HepG2 (cell line): ENCODE measurements around the gene PAFAH1B1. TPM values are rescaled to one million over a fixed set of nuclear protein-coding genes. Genes with fewer than 3 reads are reported as not detected.

Source experiments
- ATAC-seq: fragments of 200-7000 bp; cut with Tn5 transposase; 3 replicates; pipeline ENCODE4 v1.9.1; 2020; ENCODE audit warnings: mild to moderate bottlenecking, moderate library complexity
- BruUV-seq: library from RNA; stranded (reverse); fragments of 400-500 nt; replicated peaks from 2 replicates; lab custom pipeline; 2021; lab: Mats Ljungman, UMichigan
- CTCF ChIA-PET: fragments of 300-600 bp; formaldehyde crosslinking; extraction: SDS; loops from one replicate; lab custom pipeline; 2021; ENCODE audit warnings: low total read pairs, inconsistent platforms, low intra/inter-chr PET ratio; lab: Yijun Ruan, JAX
- POLR2A ChIA-PET: fragments of 350-600 bp; sonication (Branson Sonifier 250); formaldehyde crosslinking; loops from one replicate; lab custom pipeline; 2020; ENCODE audit warnings: antibody characterized with exemption, inconsistent platforms; lab: Yijun Ruan, JAX
- DNase-seq: peaks from one replicate; pipeline ENCODE4 v3.0.0-alpha.2; 2015; ENCODE audit warnings: low spot score
- FAIRE-seq: peaks from 3 replicates; lab custom pipeline; 2011; peaks lifted over from hg19 to GRCh38; lab: Jason Lieb, UNC
- H2AFZ ChIP-seq: one replicate; pipeline ENCODE4 v1.6.1; 2011; ENCODE audit warnings: low read length, inconsistent platforms
- H3K27ac ChIP-seq: fragments of 300-600 bp; 3 replicates; pipeline ENCODE4 v1.8.0; 2011; ENCODE audit warnings: mixed run types, mild to moderate bottlenecking, mixed read lengths, low read length, inconsistent platforms; ENCODE audit not compliant: insufficient read depth; ENCODE audit errors: extremely low read length
- H3K27me3 ChIP-seq, 2 experiments: fragments of 200-600 bp in 1 of 2; 2 replicates in 1 of 2; 3 replicates in 1 of 2; pipeline versions ENCODE4 v1.6.0 to v1.8.0; 2011; ENCODE audit warnings: low read length in 2 of 2, mild to moderate bottlenecking in 2 of 2, moderate library complexity in 2 of 2, inconsistent platforms in 1 of 2; ENCODE audit not compliant: insufficient read depth in 2 of 2, control insufficient read depth in 1 of 2
- H3K36me3 ChIP-seq, 2 experiments: fragments of 200-600 bp in 1 of 2; replicated peaks in 1 of 2; 2 replicates in 1 of 2; 3 replicates in 1 of 2; pipeline versions ENCODE4 v1.5.1 to v1.8.0; 2011; ENCODE audit warnings: low read length in 2 of 2, inconsistent platforms in 1 of 2; ENCODE audit not compliant: insufficient read depth in 2 of 2, control insufficient read depth in 1 of 2
- H3K4me1 ChIP-seq: 2 replicates; pipeline ENCODE4 v1.5.1; 2012; ENCODE audit warnings: low read length, inconsistent platforms; ENCODE audit not compliant: insufficient read depth
- H3K4me2 ChIP-seq: 2 replicates; pipeline ENCODE4 v1.6.0; 2011; ENCODE audit warnings: low read depth, low read length, inconsistent platforms
- H3K4me3 ChIP-seq, 3 experiments: fragments of 200-600 bp in 1 of 3; sonication (generic), shearing (Covaris generic) in 1 of 3; replicated peaks in 1 of 3; 2 replicates each; pipeline ENCODE4 v1.5.1; 2011 to 2016; ENCODE audit warnings: low read length in 3 of 3, inconsistent platforms in 2 of 3, low read depth in 2 of 3, mild to moderate bottlenecking in 2 of 3, control low read depth in 1 of 3, mixed read lengths in 1 of 3; ENCODE audit not compliant: insufficient read depth in 1 of 3
- H3K79me2 ChIP-seq: one replicate; pipeline ENCODE4 v1.6.1; 2011; ENCODE audit warnings: low read length, inconsistent platforms; ENCODE audit not compliant: insufficient read depth
- H3K9ac ChIP-seq: 2 replicates; pipeline ENCODE4 v1.6.0; 2011; ENCODE audit warnings: mild to moderate bottlenecking, low read depth, low read length, inconsistent platforms; ENCODE audit not compliant: insufficient read depth
- H3K9me3 ChIP-seq: 2 replicates; pipeline ENCODE4 v1.5.1; 2012; ENCODE audit warnings: mild to moderate bottlenecking, low read length
- H4K20me1 ChIP-seq: 2 replicates; pipeline ENCODE4 v1.6.0; 2011; ENCODE audit warnings: inconsistent platforms, mild to moderate bottlenecking, low read length, moderate library complexity; ENCODE audit not compliant: insufficient read depth
- ADNP ChIP-seq: sonication (generic); formaldehyde crosslinking; IDR thresholded peaks from 2 replicates; pipeline ENCODE4 v1.4.0; 2020; ENCODE audit warnings: missing genetic modification reagents
- ARID3A ChIP-seq: IDR thresholded peaks from 2 replicates; pipeline ENCODE4 v1.6.1; 2012; ENCODE audit warnings: low read depth, low read length, improper control_type of control experiment
- ATF7-NPFF ChIP-seq: sonication (generic); formaldehyde crosslinking; IDR thresholded peaks from 2 replicates; pipeline ENCODE4 v1.8.1; 2023; ENCODE audit warnings: mild to moderate bottlenecking, low read depth, missing genetic modification reagents, moderate library complexity
- CC2D1A ChIP-seq: sonication (generic); formaldehyde crosslinking; IDR thresholded peaks from 2 replicates; pipeline ENCODE4 v1.8.1; 2023; ENCODE audit warnings: mild to moderate bottlenecking, missing genetic modification reagents
- CEBPZ ChIP-seq: IDR thresholded peaks from 2 replicates; pipeline ENCODE4 v1.6.1; 2012; ENCODE audit warnings: low read length, improper control_type of control experiment
- EP300 ChIP-seq, 3 experiments: sonication (generic) in 1 of 3; formaldehyde crosslinking in 1 of 3; IDR thresholded peaks; 2 replicates each; pipeline versions ENCODE4 v1.5.1 to v1.6.1; 2011 to 2020; ENCODE audit warnings: low read depth in 2 of 3, low read length in 2 of 3, borderline replicate concordance in 1 of 3, improper control_type of control experiment in 1 of 3, mild to moderate bottlenecking in 1 of 3, missing genetic modification reagents in 1 of 3, moderate library complexity in 1 of 3
- GFI1 ChIP-seq: sonication (generic); formaldehyde crosslinking; IDR thresholded peaks from 2 replicates; pipeline ENCODE4 v1.5.0; 2020; ENCODE audit warnings: missing genetic modification reagents, mild to moderate bottlenecking, borderline replicate concordance
- MIXL1 ChIP-seq: IDR thresholded peaks from 2 replicates; pipeline ENCODE4 v1.6.1; 2016
- NCOR1 ChIP-seq: fragments of 200-600 bp; sonication (generic); IDR thresholded peaks from 2 replicates; pipeline ENCODE4 v1.7.0; 2017; ENCODE audit warnings: antibody characterized with exemption, low read length, borderline replicate concordance
- PHF21A ChIP-seq: sonication (generic); formaldehyde crosslinking; IDR thresholded peaks from 2 replicates; pipeline ENCODE4 v1.5.0; 2020; ENCODE audit warnings: mild to moderate bottlenecking, missing genetic modification reagents
- PHF8 ChIP-seq: sonication (generic); formaldehyde crosslinking; IDR thresholded peaks from 2 replicates; pipeline ENCODE4 v1.5.0; 2020; ENCODE audit warnings: missing genetic modification reagents
- ZIK1 ChIP-seq: sonication (generic); formaldehyde crosslinking; IDR thresholded peaks from 2 replicates; pipeline ENCODE4 v1.5.0; 2020; ENCODE audit warnings: mild to moderate bottlenecking, low read depth, missing genetic modification reagents, borderline replicate concordance
- ZNF143 ChIP-seq: sonication (generic); formaldehyde crosslinking; IDR thresholded peaks from 2 replicates; pipeline ENCODE4 v1.4.0; 2020; ENCODE audit warnings: missing genetic modification reagents
- WGBS: methylation state at CpG from one replicate; pipeline ENCODE4 v1.1.6; 2017; ENCODE audit warnings: low lambda C conversion rate; 5-methylcytosine and 5-hydroxymethylcytosine counted together
- in situ Hi-C: cut with HindIII; loops from 2 replicates; pipeline ENCODE4 v1.10.0; 2017; ENCODE audit warnings: low pct_unique_long_range_greater_than_20kb; ENCODE audit not compliant: extremely low pct_ligation_motif_present
- intact Hi-C: fragments of 100-400 bp; cut with micrococcal nuclease; formaldehyde crosslinking; loops from one replicate; pipeline ENCODE4 v1.10.0; 2022; ENCODE audit not compliant: unreplicated experiment
- polyA plus RNA-seq, 8 experiments: library from polyadenylated mRNA; depleted of rRNA in 3 of 8; stranded (reverse) in 7 of 8; unstranded in 1 of 8; fragments of >200 nt; fragmentation: Illumina TruSeq in 4 of 8; extraction: Trizol in 4 of 8; gene quantifications; 2 replicates each; pipeline versions ENCODE4 v1.2.1 to v1.2.3, GENCODE V29; 2011 to 2016; ENCODE audit warnings: low read depth in 4 of 8, missing spikeins in 1 of 8, mixed read lengths in 1 of 8; ENCODE audit not compliant: insufficient read depth in 1 of 8
- total RNA-seq, 5 experiments: library from RNA; depleted of rRNA; stranded (reverse); fragments of >200 nt; fragmentation: Illumina TruSeq; extraction: Trizol; gene quantifications; 2 replicates each; pipeline ENCODE4 v1.2.3, GENCODE V29; 2016; ENCODE audit warnings: low read depth in 1 of 5
- TF ChIP-seq, protein P1 (sequence below): fragments of 450-650 bp; IDR thresholded peaks from 2 replicates; pipeline ENCODE4 v1.6.1; 2016

Gene PAFAH1B1
- total and polyA plus RNA-seq, 2 of the 13 experiments (the other 11 are each of a cell fraction or from before 2014, with no cell fraction given): 46.0 to 64.9 TPM

- TF ChIP-seq ARID3A (no peak), GFI1 (no peak), ZNF143 (CRISPR knock-in tag) (no peak), ADNP (CRISPR knock-in tag) (no peak), ATF7-NPFF (no peak), ZIK1 (CRISPR knock-in tag) (no peak), MIXL1 (no peak), CEBPZ (no peak), NCOR1 (no peak)
Observed at GRCh38 chr17:2551928-2552327, 41.5 kb upstream of the PAFAH1B1 start (continued).

- no peaks in the 10 kb centered on the region for H3K27me3 ChIP-seq
- FAIRE-seq (no peak), DNase-seq (no peak), ATAC-seq (no peak)
- CTCF ChIA-PET: no interaction called here
- no peak overlapping the region for H3K4me2 ChIP-seq
- intact Hi-C loops: no loop called here
- TF ChIP-seq, protein P1, sequence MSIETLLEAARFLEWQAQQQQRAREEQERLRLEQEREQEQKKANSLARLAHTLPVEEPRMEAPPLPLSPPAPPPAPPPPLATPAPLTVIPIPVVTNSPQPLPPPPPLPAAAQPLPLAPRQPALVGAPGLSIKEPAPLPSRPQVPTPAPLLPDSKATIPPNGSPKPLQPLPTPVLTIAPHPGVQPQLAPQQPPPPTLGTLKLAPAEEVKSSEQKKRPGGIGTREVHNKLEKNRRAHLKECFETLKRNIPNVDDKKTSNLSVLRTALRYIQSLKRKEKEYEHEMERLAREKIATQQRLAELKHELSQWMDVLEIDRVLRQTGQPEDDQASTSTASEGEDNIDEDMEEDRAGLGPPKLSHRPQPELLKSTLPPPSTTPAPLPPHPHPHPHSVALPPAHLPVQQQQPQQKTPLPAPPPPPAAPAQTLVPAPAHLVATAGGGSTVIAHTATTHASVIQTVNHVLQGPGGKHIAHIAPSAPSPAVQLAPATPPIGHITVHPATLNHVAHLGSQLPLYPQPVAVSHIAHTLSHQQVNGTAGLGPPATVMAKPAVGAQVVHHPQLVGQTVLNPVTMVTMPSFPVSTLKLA: peak; percentile 66
- TF ChIP-seq PHF21A (CRISPR knock-in tag): no peak
- TF ChIP-seq ARID3A: no peak
- TF ChIP-seq EP300 (IDR thresholded peaks at IDR 0.05; ENCODE audit: low read depth in 2 of 2, low read length in 2 of 2): no peak
- TF ChIP-seq EP300 (CRISPR knock-in tag; IDR thresholded peaks at IDR 0.05; ENCODE audit: borderline replicate concordance): no peak
- no peak for TF ChIP-seq CC2D1A (CRISPR knock-in tag)
- no peak for TF ChIP-seq PHF8 (CRISPR knock-in tag)
- no peak overlapping the region for H3K9ac ChIP-seq
- in situ Hi-C loops: no loop called here
- H3K4me1 ChIP-seq: peaks cover 10% of the 10 kb centered on the region
- POLR2A ChIA-PET: no interaction called here
- no peaks in the 10 kb centered on the region for H3K79me2 ChIP-seq
- H3K36me3 ChIP-seq: no peaks in the 10 kb centered on the region
- H3K4me3 ChIP-seq: no peak overlapping the region
- H2AFZ ChIP-seq: no peak overlapping the region
- no peak overlapping the region for H3K27ac ChIP-seq
- 42% methylated on average over 5 of the region's 5 CpGs for WGBS
- no TSS peak for BruUV-seq
- H4K20me1 ChIP-seq: no peaks in the 10 kb centered on the region
- H3K9me3 ChIP-seq: peaks cover 5% of the 10 kb centered on the region; the same call in 1 of the 2 replicates
Observed at GRCh38 chr17:2560658-2561057, 32.8 kb upstream of the PAFAH1B1 start.
